ENCODE data around the gene RNF34.
"Not testable (repeated sequence)": the region's sequence is repeated elsewhere in the genome, so short reads cannot be mapped to it uniquely, and the experiment has no call there.

RNF34 gene

DNA sequence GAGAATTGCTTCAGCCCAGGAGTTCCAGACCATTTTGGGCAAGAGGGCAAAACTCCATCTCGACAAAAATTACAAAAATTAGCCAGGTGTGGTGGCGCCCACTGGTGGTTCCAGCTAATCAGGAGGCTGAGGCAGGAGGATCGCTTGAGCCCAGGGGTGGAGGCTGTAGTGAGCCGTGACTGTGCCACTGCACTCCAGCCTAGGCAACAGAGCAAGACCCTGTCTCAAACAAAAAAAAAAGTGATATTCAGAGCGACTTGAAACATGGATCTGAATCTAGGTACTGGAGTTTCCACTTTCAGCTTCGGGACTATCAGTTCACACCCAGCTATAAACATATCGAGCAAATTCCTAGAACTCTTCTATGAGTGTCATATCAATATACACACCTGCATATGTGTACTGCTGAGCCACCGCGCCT lies 16.3 kb upstream of the RNF34 start:
- no peak overlapping the region for H2AFZ ChIP-seq (ENCODE audit: low read length)
- TF ChIP-seq, protein P1, sequence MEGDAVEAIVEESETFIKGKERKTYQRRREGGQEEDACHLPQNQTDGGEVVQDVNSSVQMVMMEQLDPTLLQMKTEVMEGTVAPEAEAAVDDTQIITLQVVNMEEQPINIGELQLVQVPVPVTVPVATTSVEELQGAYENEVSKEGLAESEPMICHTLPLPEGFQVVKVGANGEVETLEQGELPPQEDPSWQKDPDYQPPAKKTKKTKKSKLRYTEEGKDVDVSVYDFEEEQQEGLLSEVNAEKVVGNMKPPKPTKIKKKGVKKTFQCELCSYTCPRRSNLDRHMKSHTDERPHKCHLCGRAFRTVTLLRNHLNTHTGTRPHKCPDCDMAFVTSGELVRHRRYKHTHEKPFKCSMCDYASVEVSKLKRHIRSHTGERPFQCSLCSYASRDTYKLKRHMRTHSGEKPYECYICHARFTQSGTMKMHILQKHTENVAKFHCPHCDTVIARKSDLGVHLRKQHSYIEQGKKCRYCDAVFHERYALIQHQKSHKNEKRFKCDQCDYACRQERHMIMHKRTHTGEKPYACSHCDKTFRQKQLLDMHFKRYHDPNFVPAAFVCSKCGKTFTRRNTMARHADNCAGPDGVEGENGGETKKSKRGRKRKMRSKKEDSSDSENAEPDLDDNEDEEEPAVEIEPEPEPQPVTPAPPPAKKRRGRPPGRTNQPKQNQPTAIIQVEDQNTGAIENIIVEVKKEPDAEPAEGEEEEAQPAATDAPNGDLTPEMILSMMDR (conservative IDR thresholded peaks at IDR 0.05; ENCODE audit: low read length): peak; percentile 46
- TF ChIP-seq EZH2phosphoT487 (IDR thresholded peaks at IDR 0.05; ENCODE audit: borderline replicate concordance): no peak
- H3K36me3 ChIP-seq (ENCODE audit: insufficient read depth, low read length): no peaks in the 10 kb centered on the region
- H3K9me3 ChIP-seq (ENCODE audit: insufficient read depth, low read depth, low read length): no peaks in the 10 kb centered on the region
- no peaks in the 10 kb centered on the region for H3K4me1 ChIP-seq (ENCODE audit: insufficient read depth, low read length, poor library complexity, severe bottlenecking)
- H3F3A ChIP-seq (ENCODE audit: low read depth): no peaks in the 10 kb centered on the region
- no peak overlapping the region for H3K4me3 ChIP-seq (ENCODE audit: low read length, poor library complexity, severe bottlenecking)
- no peaks in the 10 kb centered on the region for H3K79me2 ChIP-seq (ENCODE audit: insufficient read depth, low read length)
- no peaks in the 10 kb centered on the region for H3K9me2 ChIP-seq (replicated peaks; ENCODE audit: low read depth, low read length)
- H3K4me2 ChIP-seq (ENCODE audit: low read depth, low read length, poor library complexity, severe bottlenecking): no peak overlapping the region
- H4K20me1 ChIP-seq (ENCODE audit: insufficient read depth, low read length, poor library complexity, severe bottlenecking): no peaks in the 10 kb centered on the region
- H3K27me3 ChIP-seq (ENCODE audit: insufficient read depth, low read length, poor library complexity, severe bottlenecking): no peaks in the 10 kb centered on the region
- no peak overlapping the region for H3K9ac ChIP-seq (ENCODE audit: low read depth, low read length, poor library complexity, severe bottlenecking)

DNA sequence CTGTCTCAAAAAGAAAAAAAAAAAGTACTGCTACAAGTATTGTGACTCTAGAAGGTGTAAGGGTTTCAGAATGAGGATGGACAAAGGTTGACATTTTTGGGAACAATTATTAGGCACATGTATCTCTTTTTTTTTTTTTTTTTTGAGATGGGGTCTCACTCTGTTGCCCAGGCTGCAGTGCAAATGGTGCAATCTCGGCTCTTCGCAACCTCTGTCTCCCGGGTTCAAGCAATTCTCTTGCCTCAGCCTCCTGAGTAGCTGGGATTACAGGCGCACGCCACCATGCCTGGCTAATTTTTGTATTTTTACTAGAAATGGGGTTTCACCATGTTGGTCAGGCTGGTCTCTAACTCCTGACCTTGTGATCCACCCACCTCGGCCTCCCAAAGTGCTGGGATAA lies 15.0 kb upstream of the RNF34 start:
- not testable (repeated sequence) for H2AFZ ChIP-seq (ENCODE audit: low read length); H3K4me3 ChIP-seq (ENCODE audit: low read length, poor library complexity, severe bottlenecking); H3K79me2 ChIP-seq (ENCODE audit: insufficient read depth, low read length); H3K4me2 ChIP-seq (ENCODE audit: low read depth, low read length, poor library complexity, severe bottlenecking); H4K20me1 ChIP-seq (ENCODE audit: insufficient read depth, low read length, poor library complexity, severe bottlenecking); H3K9me3 ChIP-seq (ENCODE audit: insufficient read depth, low read depth, low read length); H3K9ac ChIP-seq (ENCODE audit: low read depth, low read length, poor library complexity, severe bottlenecking); H3K27me3 ChIP-seq (ENCODE audit: insufficient read depth, low read length, poor library complexity, severe bottlenecking); H3K4me1 ChIP-seq (ENCODE audit: insufficient read depth, low read length, poor library complexity, severe bottlenecking); H3F3A ChIP-seq (ENCODE audit: low read depth); H3K9me2 ChIP-seq (replicated peaks; ENCODE audit: low read depth, low read length); H3K36me3 ChIP-seq (ENCODE audit: insufficient read depth, low read length)

DNA sequence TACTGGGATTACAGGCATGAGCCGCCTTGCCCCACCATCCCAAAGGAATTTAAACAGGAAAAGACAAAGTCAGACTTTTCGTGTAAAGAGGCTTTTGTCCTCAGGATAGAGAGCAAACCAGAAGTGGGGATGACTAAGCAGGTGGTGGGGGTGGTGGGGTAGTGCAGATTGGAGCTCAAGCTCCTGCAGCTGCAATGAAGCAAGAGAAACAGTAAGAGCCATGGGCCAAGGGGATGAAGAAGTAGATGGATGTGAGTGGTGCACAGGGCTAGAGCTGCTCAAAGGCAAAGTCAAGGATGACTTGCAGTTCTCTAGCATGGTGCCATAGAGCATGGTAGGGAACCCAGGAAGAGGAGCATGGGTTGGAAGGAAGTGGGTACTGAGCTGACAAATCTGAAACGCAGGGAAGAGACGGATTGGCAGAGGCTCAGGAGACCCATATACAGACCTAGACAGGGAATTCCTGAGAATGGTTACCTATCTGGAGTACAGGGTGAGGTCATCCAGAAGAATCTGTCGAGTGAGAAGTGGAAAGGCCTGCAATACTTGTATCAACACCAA lies 11.4 kb upstream of the RNF34 start:
- H3K4me1 ChIP-seq (ENCODE audit: insufficient read depth, low read length, poor library complexity, severe bottlenecking): peaks cover 3% of the 10 kb centered on the region
- H3K9me3 ChIP-seq (ENCODE audit: insufficient read depth, low read depth, low read length): no peaks in the 10 kb centered on the region
- H3K36me3 ChIP-seq (ENCODE audit: insufficient read depth, low read length): no peaks in the 10 kb centered on the region
- no peaks in the 10 kb centered on the region for H3K79me2 ChIP-seq (ENCODE audit: insufficient read depth, low read length)
- no peaks in the 10 kb centered on the region for H3K9me2 ChIP-seq (replicated peaks; ENCODE audit: low read depth, low read length)
- no peak overlapping the region for H3K9ac ChIP-seq (ENCODE audit: low read depth, low read length, poor library complexity, severe bottlenecking)
- no peaks in the 10 kb centered on the region for H3K27me3 ChIP-seq (ENCODE audit: insufficient read depth, low read length, poor library complexity, severe bottlenecking)
- H3K4me2 ChIP-seq (ENCODE audit: low read depth, low read length, poor library complexity, severe bottlenecking): no peak overlapping the region
- peak overlapping the region; percentile 29; the same call in 1 of the 2 replicates for H2AFZ ChIP-seq (ENCODE audit: low read length)
- no peaks in the 10 kb centered on the region for H3F3A ChIP-seq (ENCODE audit: low read depth)
- no peak overlapping the region for H3K4me3 ChIP-seq (ENCODE audit: low read length, poor library complexity, severe bottlenecking)
- no peak for TF ChIP-seq EZH2phosphoT487 (IDR thresholded peaks at IDR 0.05; ENCODE audit: borderline replicate concordance)
- TF ChIP-seq, protein P1 (conservative IDR thresholded peaks at IDR 0.05; ENCODE audit: low read length): no peak
- no peaks in the 10 kb centered on the region for H4K20me1 ChIP-seq (ENCODE audit: insufficient read depth, low read length, poor library complexity, severe bottlenecking)

DNA sequence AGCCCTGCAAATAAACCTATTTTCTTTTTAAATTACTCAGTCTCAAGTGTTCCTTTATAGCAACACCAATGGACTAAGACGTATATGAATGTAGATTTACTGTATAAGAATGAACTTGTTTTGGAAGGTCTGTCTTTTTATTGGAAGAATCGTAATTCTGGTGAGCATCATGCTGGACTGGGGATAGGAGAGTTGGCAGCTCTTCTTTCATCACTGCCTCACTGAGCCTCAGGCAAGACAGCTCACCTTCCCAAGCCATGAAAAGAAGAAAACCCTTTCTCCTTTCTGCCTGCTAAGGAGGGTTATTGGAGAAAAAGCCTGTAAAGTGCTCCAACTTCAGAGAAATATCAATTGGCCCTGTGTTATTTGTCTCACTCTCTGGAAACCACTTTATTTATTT lies 9.1 kb upstream of the RNF34 start:
- Histone ChIP-seq H4K20me1 (ENCODE audit: insufficient read depth, low read length, poor library complexity, severe bottlenecking) (no peaks in the 10 kb centered on the region), H3K27me3 (ENCODE audit: insufficient read depth, low read length, poor library complexity, severe bottlenecking) (no peaks in the 10 kb centered on the region), H3K79me2 (ENCODE audit: insufficient read depth, low read length) (no peaks in the 10 kb centered on the region), H3K36me3 (ENCODE audit: insufficient read depth, low read length) (no peaks in the 10 kb centered on the region), H2AFZ (ENCODE audit: low read length) (no peak overlapping the region), H3K4me2 (ENCODE audit: low read depth, low read length, poor library complexity, severe bottlenecking) (no peak overlapping the region), H3K4me1 (ENCODE audit: insufficient read depth, low read length, poor library complexity, severe bottlenecking) (peaks cover 3% of the 10 kb centered on the region), H3K9ac (ENCODE audit: low read depth, low read length, poor library complexity, severe bottlenecking) (no peak overlapping the region), H3K9me3 (ENCODE audit: insufficient read depth, low read depth, low read length) (no peaks in the 10 kb centered on the region), H3F3A (ENCODE audit: low read depth) (no peaks in the 10 kb centered on the region), H3K4me3 (ENCODE audit: low read length, poor library complexity, severe bottlenecking) (no peak overlapping the region), H3K9me2 (replicated peaks; ENCODE audit: low read depth, low read length) (no peaks in the 10 kb centered on the region)
- TF ChIP-seq, protein P1 (conservative IDR thresholded peaks at IDR 0.05; ENCODE audit: low read length): no peak
- TF ChIP-seq EZH2phosphoT487 (IDR thresholded peaks at IDR 0.05; ENCODE audit: borderline replicate concordance): no peak
